Heart left ventricle (tissue), 16 donors: ENCODE measurements around the gene NHERF1. TPM values are rescaled to one million over a fixed set of nuclear protein-coding genes. Genes with fewer than 3 reads are reported as not detected.
A peak's percentile ranks its signal among the peaks of the same experiment; 100 is the strongest.

Source experiments
- ATAC-seq, 4 donors: fragments of 200-7000 bp; cut with Tn5 transposase; one replicate each; pipeline ENCODE4 v1.9.1; 2020 to 2022; ENCODE audit warnings: moderate library complexity in 4 of 4, mild to moderate bottlenecking in 3 of 4, moderate number of reproducible peaks in 1 of 4
- DNase-seq, 5 donors: peaks; one replicate each; pipeline ENCODE4 v3.0.0-alpha.2; 2020
- H3K27ac ChIP-seq, 12 donors: fragments of 200-600 bp; sonication (generic) in 4 of 12; one replicate each; pipeline versions ENCODE4 v1.5.0 to v1.8.0; 2016 to 2022; ENCODE audit warnings: mild to moderate bottlenecking in 2 of 12
- H3K27me3 ChIP-seq, 9 donors: fragments of 200-600 bp; sonication (generic) in 2 of 9; one replicate each; pipeline versions ENCODE4 v1.5.1 to v1.8.0; 2016 to 2022; ENCODE audit warnings: mild to moderate bottlenecking in 3 of 9
- H3K36me3 ChIP-seq, 9 donors: fragments of 200-600 bp; sonication (generic) in 2 of 9; one replicate each; pipeline versions ENCODE4 v1.5.0 to v1.8.0; 2018 to 2022; ENCODE audit warnings: mild to moderate bottlenecking in 2 of 9
- H3K4me1 ChIP-seq, 12 donors: fragments of 200-600 bp; sonication (generic) in 4 of 12; one replicate each; pipeline versions ENCODE4 v1.5.0 to v1.8.0; 2016 to 2022; ENCODE audit warnings: mild to moderate bottlenecking in 3 of 12
- H3K4me3 ChIP-seq, 12 donors: fragments of 200-600 bp; sonication (generic) in 4 of 12; one replicate each; pipeline versions ENCODE4 v1.5.0 to v1.8.0; 2017 to 2022; ENCODE audit warnings: mild to moderate bottlenecking in 9 of 12, moderate library complexity in 4 of 12
- H3K9me3 ChIP-seq, 12 donors: fragments of 200-600 bp; sonication (generic) in 4 of 12; one replicate each; pipeline versions ENCODE4 v1.5.0 to v1.8.0; 2016 to 2022; ENCODE audit warnings: mild to moderate bottlenecking in 1 of 12
- CTCF ChIP-seq, 12 donors: fragments of 200-600 bp; sonication (generic) in 4 of 12; IDR thresholded peaks; one replicate each; pipeline versions ENCODE4 v1.5.0 to v1.8.0; 2018 to 2022; ENCODE audit warnings: antibody characterized with exemption in 12 of 12, mild to moderate bottlenecking in 5 of 12
- POLR2A ChIP-seq, 2 donors: fragments of 450-650 bp; IDR thresholded peaks; one replicate each; pipeline ENCODE4 v1.6.1; 2017; ENCODE audit warnings: antibody characterized with exemption in 2 of 2, mild to moderate bottlenecking in 2 of 2, moderate library complexity in 2 of 2
- WGBS, 4 donors: extraction: QIAGEN DNeasy Blood & Tissue Kit in 2 of 4; methylation state at CpG; one replicate each; pipeline versions ENCODE4 v1.1.5 to v1.1.7; 2013 to 2018; 5-methylcytosine and 5-hydroxymethylcytosine counted together
- intact Hi-C, 10 donors: fragments of 100-400 bp; cut with DNase I; formaldehyde crosslinking; loops; one replicate each; pipeline versions ENCODE4 v1.11.1 to v1.14.2; 2022
- long read RNA-seq, 3 donors: library from polyadenylated mRNA; unstranded; transcript quantifications; one replicate each; pipeline ENCODE4 v2.0.0, GENCODE V29; 2020 to 2021
- polyA plus RNA-seq, 2 donors: library from polyadenylated mRNA; stranded (reverse); fragments of 200-250 nt; gene quantifications; one replicate each; pipeline ENCODE4 v1.2.3, GENCODE V29; 2013
- total RNA-seq, 9 donors: library from RNA; depleted of rRNA in 2 of 9; stranded (reverse); fragments of >200 nt in 2 of 9; fragmentation: NEBNext Ultra II Directional in 3 of 9; extraction: Animal tissue kit (Norgen Biotek cat#: 25700) in 3 of 9; gene quantifications; one replicate each; pipeline versions ENCODE4 v1.1.0 to v1.2.4, GENCODE V29; 2016 to 2023
- donor health status: ischemic (EF 13 %, LVEDD 7.1; RV severe dilation, severe dysfunction).
- donor health status: healthy with polysubstance abuse.
- donor health status: DM: no; HTN: yes; CAD: no.
- donor health status: DM: no; HTN: no; CAD: no.
- donor health status: ischemic (EF 25% LVEDD 6.9; RV normal size, moderate dysfunction).
- donor health status: ischemic (EF 25% LVEDD 5.7; RV mildly dilated, moderate dysfunction).
- donor health status: healthy.
- donor health status: DM: yes; HTN: yes; CAD: no.
- donor health status: ischemic (EF 35%, LVEDD 5.7; RV mildly dilated, moderate dysfunction).
- donor health status: nonischemic (EF 11% LVEDD 7.7; RV severe dilation, severe dysfunction).
- donor health status: DM: yes; HTN: yes; CAD: no.
- donor health status: PGD.
- donor health status: ischemic (EF 29% LVEDD 5.4; RV normal size, mild dysfunction).
- donor health status: nonischemic (EF 23%, LVEDD 6.1; RV moderate dilation, normal function).

Gene NHERF1
- total RNA-seq: 10 to 100 TPM; 11.6 to 42.2 (median 19.2) TPM
- 10 to 100 TPM in 1 of 2 donors, 1 to 10 TPM in 1; 7.5 to 37.7 TPM for polyA plus RNA-seq
- long read RNA-seq, donor 1, transcript SLC9A3R1-201 (6 exons, 1,969 nt): major isoform, 7 of 14 reads
- long read RNA-seq, donor 1, partial matches to known transcripts: 0 of 14 reads
- long read RNA-seq, donor 1, other reads (novel, unspliced or antisense): 5 of 14 reads
- long read RNA-seq, donor 2, transcript SLC9A3R1-201 (6 exons, 1,969 nt): major isoform, 33 of 36 reads
- long read RNA-seq, donor 2, partial matches to known transcripts: 0 of 36 reads
- long read RNA-seq, donor 2, other reads (novel, unspliced or antisense): 3 of 36 reads
- long read RNA-seq, donor 3, transcript SLC9A3R1-201 (6 exons, 1,969 nt): major isoform, 12 of 14 reads
- long read RNA-seq, donor 3, partial matches to known transcripts: 0 of 14 reads
- long read RNA-seq, donor 3, other reads (novel, unspliced or antisense): 2 of 14 reads

- DNase-seq (peak in 4 of 5 donors; percentile 95 to 97 (median 96)), ATAC-seq (peak; percentile 91 to 97 (median 96))
- 0 to 1% (median 0%) methylated on average over 17 to 90 of the region's 90 CpGs; no CpG with 5 or more reads in 1 of the 4 donors for WGBS, 4 donors
- no peaks in the 10 kb centered on the region for H3K27me3 ChIP-seq
- peaks cover 2 to 85% (median 40%) of the 10 kb centered on the region in 12 donors for H3K4me1 ChIP-seq
- TF ChIP-seq CTCF (IDR thresholded peaks at IDR 0.05) (peak in 6 of 12 donors; percentile 1 to 21 (median 10)), POLR2A (IDR thresholded peaks at IDR 0.05) (peak; percentile 83 to 100)
- peak within 1 kb of the TSS in 11 of 12 donors; percentile 69 to 92 (median 85) for H3K27ac ChIP-seq
- peak within 1 kb of the TSS; percentile 69 to 100 (median 95) for H3K4me3 ChIP-seq
- intact Hi-C loops: loop anchor here in 3 of 10 donors (1.0 to 5.0 kb wide), 3 partner anchors 21 to 34 kb away; partner anchors contain the start of gene NAT9 (in 1 of the 3)
- H3K9me3 ChIP-seq: no peaks in the 10 kb centered on the region
- H3K36me3 ChIP-seq: no peaks in the 10 kb centered on the region
Measured at GRCh38 chr17:74748529-74749278, at the start of gene NHERF1. NHERF1 (plus strand) TSS chr17:74748628; CDS start chr17:74748847, 219 bp downstream.

- H3K4me1 ChIP-seq: no peaks in the 10 kb centered on the region
- H3K9me3 ChIP-seq: no peaks in the 10 kb centered on the region
- no peak overlapping the region for H3K4me3 ChIP-seq
- TF ChIP-seq CTCF (IDR thresholded peaks at IDR 0.05) (no peak), POLR2A (IDR thresholded peaks at IDR 0.05) (no peak)
- 60 to 73% (median 64%) methylated on average over 9 of the region's 9 CpGs for WGBS, 4 donors
- no peak overlapping the region for H3K27ac ChIP-seq
- no peak for ATAC-seq
- peaks cover 0 to 13% (median 0%) of the 10 kb centered on the region in 9 donors for H3K27me3 ChIP-seq
- DNase-seq: no peak
- no peaks in the 10 kb centered on the region for H3K36me3 ChIP-seq
- intact Hi-C loops: no loop called here
Measured at GRCh38 chr17:74699236-74699635, 49.2 kb upstream of the NHERF1 start.

- H3K27me3 ChIP-seq: peaks cover 0 to 9% (median 0%) of the 10 kb centered on the region in 9 donors
- H3K36me3 ChIP-seq: no peaks in the 10 kb centered on the region
- WGBS, 4 donors: 63 to 76% (median 69%) methylated on average over 9 of the region's 9 CpGs
- H3K9me3 ChIP-seq: no peaks in the 10 kb centered on the region
- no peaks in the 10 kb centered on the region for H3K4me1 ChIP-seq
- no peak for TF ChIP-seq POLR2A (IDR thresholded peaks at IDR 0.05)
- TF ChIP-seq CTCF (IDR thresholded peaks at IDR 0.05): no peak
- DNase-seq (no peak), ATAC-seq (no peak)
- no peak overlapping the region for H3K27ac ChIP-seq
- intact Hi-C loops: no loop called here
- no peak overlapping the region for H3K4me3 ChIP-seq
Measured at GRCh38 chr17:74702116-74702871, 46.1 kb upstream of the NHERF1 start.
